BE2C (cell line): Measurements from ENCODE around the gene ITGA7.
A peak's percentile ranks its signal among the peaks of the same experiment; 100 is the strongest.

Source experiments
- DNase-seq: peaks from one replicate; pipeline ENCODE4 v3.0.0-alpha.2; 2020
- H3K27me3 ChIP-seq: fragments of 250-450 bp; sonication (Bioruptor Pico); 2 replicates; pipeline ENCODE4 v1.5.1; 2020; ENCODE audit warnings: mild to moderate bottlenecking
- H3K36me3 ChIP-seq: fragments of 250-450 bp; sonication (Bioruptor Pico); 2 replicates; pipeline ENCODE4 v1.5.1; 2020; ENCODE audit warnings: mild to moderate bottlenecking
- H3K4me1 ChIP-seq: fragments of 250-450 bp; sonication (Bioruptor Pico); 2 replicates; pipeline ENCODE4 v1.5.1; 2020
- H3K4me3 ChIP-seq: 2 replicates; pipeline ENCODE4 v1.5.1; 2011; ENCODE audit warnings: low read depth, low read length
- H3K9me3 ChIP-seq: fragments of 250-450 bp; sonication (Bioruptor Pico); 2 replicates; pipeline ENCODE4 v1.5.1; 2020
- TF ChIP-seq, protein P1 (sequence below): IDR thresholded peaks from 2 replicates; pipeline ENCODE4 v1.5.1; 2012; ENCODE audit warnings: mild to moderate bottlenecking, low read depth, low read length

Gene ITGA7

DNA sequence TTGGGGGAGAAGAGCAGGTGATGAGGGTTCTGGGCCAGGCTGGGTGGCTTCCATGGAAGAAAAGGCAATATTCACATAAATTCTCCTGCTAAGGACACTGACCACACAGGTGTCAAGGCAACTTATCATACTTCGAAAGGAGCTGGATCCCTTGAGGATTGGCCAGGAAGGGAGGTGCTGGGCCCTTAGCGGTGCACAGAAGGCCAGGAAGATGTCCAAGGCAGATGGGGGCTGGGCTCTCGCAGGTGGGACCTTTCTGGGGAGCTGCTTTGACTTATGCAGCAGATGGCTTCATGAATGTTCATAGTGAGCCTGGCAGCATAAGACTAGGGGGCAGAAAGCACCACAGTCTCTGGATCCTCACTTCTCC lies 17.2 kb upstream of the ITGA7 start:
- no peaks in the 10 kb centered on the region; the same call in none of the 2 replicates for H3K4me1 ChIP-seq
- no peak overlapping the region for H3K4me3 ChIP-seq
- no peak for DNase-seq
- peaks cover 18% of the 10 kb centered on the region for H3K36me3 ChIP-seq
- TF ChIP-seq, protein P1, sequence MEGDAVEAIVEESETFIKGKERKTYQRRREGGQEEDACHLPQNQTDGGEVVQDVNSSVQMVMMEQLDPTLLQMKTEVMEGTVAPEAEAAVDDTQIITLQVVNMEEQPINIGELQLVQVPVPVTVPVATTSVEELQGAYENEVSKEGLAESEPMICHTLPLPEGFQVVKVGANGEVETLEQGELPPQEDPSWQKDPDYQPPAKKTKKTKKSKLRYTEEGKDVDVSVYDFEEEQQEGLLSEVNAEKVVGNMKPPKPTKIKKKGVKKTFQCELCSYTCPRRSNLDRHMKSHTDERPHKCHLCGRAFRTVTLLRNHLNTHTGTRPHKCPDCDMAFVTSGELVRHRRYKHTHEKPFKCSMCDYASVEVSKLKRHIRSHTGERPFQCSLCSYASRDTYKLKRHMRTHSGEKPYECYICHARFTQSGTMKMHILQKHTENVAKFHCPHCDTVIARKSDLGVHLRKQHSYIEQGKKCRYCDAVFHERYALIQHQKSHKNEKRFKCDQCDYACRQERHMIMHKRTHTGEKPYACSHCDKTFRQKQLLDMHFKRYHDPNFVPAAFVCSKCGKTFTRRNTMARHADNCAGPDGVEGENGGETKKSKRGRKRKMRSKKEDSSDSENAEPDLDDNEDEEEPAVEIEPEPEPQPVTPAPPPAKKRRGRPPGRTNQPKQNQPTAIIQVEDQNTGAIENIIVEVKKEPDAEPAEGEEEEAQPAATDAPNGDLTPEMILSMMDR, result no peak
- H3K9me3 ChIP-seq, result no peaks in the 10 kb centered on the region
- no peaks in the 10 kb centered on the region for H3K27me3 ChIP-seq

DNA sequence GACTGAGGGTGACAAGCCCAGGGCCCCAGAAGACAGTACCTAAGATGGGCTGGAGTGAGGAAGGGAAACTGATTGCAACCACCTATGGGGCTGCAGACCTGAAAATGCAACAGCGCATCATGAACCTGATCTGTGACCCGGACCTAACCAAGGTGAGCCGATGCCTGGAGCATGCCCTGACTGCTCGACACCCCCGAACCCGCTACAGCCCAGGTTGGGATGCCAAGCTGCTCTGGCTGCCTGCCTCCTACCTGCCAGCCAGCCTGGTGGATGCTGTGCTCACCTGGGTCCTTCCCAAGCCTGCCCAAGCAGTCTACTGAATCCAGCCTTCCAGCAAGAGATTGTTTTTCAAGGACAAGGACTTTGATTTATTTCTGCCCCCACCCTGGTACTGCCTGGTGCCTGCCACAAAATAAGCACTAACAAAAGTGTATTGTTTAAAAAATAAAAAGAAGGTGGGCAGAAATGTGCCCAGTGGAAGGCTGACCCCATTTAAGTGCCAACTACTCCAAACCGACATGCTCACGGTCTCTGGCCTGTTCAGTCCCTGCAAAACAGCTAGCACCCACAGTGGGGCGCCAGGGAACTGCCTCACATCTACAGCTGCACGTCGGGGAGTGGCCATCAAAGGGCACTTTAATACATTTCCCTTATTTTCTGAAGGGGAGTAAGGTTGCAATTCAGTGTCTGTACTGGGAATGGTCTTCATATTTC lies 16.7 kb upstream of the ITGA7 start:
- no peaks in the 10 kb centered on the region for H3K9me3 ChIP-seq
- TF ChIP-seq, protein P1, result peak; percentile 80
- H3K4me3 ChIP-seq, result no peak overlapping the region
- DNase-seq, result peak; percentile 81
- no peaks in the 10 kb centered on the region; the same call in none of the 2 replicates for H3K4me1 ChIP-seq
- H3K27me3 ChIP-seq, result no peaks in the 10 kb centered on the region
- peaks cover 18% of the 10 kb centered on the region for H3K36me3 ChIP-seq

DNA sequence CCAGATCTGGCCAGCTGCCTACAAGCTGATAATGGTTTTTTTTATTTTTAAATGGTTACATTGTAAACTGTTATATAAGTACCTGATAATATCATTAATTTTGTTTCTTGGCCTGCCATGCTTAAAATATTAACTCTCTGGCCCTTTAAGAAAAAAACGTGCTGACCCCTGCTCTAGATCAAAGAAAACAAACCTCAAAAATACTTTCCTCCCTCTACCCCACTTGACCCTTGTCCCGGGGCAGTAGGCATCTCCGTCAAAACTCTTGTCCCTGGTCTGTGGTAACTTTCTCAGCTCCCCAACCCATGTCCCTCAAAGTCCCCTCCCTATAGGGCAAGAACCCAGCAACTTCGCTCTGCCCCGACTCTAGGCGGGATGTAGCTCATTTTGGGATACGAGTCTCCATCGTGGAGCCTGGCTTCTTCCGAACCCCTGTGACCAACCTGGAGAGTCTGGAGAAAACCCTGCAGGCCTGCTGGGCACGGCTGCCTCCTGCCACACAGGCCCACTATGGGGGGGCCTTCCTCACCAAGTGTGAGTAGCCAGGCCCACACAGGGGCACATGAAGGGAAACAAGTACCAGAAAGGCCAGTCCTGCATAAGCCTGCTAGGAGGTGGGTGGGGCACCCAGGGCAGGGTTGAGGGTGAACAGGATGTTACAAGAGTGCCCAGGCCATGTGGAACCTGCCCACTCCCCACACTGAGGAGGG lies 16.0 kb upstream of the ITGA7 start:
- no peak for DNase-seq
- H3K4me1 ChIP-seq, result no peaks in the 10 kb centered on the region; the same call in none of the 2 replicates
- peaks cover 18% of the 10 kb centered on the region for H3K36me3 ChIP-seq
- H3K9me3 ChIP-seq, result no peaks in the 10 kb centered on the region
- H3K4me3 ChIP-seq, result no peak overlapping the region
- no peaks in the 10 kb centered on the region for H3K27me3 ChIP-seq
- TF ChIP-seq, protein P1, result no peak

DNA sequence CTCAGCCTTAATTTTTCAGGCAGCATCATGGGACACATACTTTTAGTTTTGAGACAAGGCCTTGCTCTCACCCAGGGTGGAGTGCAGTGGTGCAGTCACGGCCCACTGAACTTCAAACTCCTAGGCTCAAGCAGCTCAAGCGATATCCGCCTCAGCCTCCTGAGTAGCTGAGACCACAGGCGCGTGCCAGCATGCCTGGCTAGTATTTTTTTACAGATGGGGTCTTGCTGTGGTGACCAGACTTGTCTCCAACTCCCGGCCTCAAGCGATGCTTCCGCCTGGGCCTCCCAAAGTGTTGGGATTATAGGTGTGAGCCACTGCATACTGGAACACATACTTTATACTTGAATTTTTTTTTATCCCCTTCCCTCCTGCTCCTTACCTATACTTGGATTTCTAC lies 15.2 kb upstream of the ITGA7 start:
- DNase-seq, result no peak
- TF ChIP-seq, protein P1, result no peak
- H3K4me1 ChIP-seq, result no peaks in the 10 kb centered on the region; the same call in none of the 2 replicates

DNA sequence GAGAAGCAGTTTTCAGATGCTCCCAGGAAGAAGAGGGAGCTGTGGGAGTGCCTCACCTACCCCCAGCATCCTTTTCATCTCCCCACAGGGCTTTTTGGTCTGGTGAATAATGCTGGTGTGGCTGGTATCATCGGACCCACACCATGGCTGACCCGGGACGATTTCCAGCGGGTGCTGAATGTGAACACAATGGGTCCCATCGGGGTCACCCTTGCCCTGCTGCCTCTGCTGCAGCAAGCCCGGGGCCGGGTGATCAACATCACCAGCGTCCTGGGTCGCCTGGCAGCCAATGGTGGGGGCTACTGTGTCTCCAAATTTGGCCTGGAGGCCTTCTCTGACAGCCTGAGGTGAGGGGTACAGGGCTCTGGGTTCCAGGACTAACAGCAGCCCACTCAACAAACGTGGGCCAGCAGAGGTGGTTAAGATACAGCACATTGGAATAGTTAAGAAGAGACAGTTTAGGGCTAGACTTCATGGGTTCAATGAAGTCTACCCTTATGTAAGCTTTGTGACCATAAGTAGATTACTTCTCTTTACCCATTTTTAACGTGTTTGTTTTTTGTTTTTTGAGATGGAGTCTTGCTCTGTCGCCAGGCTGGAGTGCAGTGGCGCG lies 14.0 kb upstream of the ITGA7 start:
- peaks cover 3% of the 10 kb centered on the region; the same call in 1 of the 2 replicates for H3K4me1 ChIP-seq
- no peak for DNase-seq
- no peaks in the 10 kb centered on the region for H3K27me3 ChIP-seq
- no peaks in the 10 kb centered on the region for H3K9me3 ChIP-seq
- H3K4me3 ChIP-seq, result no peak overlapping the region
- TF ChIP-seq, protein P1, result no peak
- peaks cover 16% of the 10 kb centered on the region for H3K36me3 ChIP-seq

More for the DNA sequence above, 15.2 kb upstream of the ITGA7 start:
- no peaks in the 10 kb centered on the region for H3K9me3 ChIP-seq
- peaks cover 18% of the 10 kb centered on the region for H3K36me3 ChIP-seq
- no peak overlapping the region for H3K4me3 ChIP-seq
- H3K27me3 ChIP-seq, result no peaks in the 10 kb centered on the region
